ENCODE data around the gene SLC6A20. TPM values are rescaled to one million over a fixed set of nuclear protein-coding genes. Genes with fewer than 3 reads are reported as not detected.

The SLC6A20 gene
- total and polyA plus RNA-seq, 4 experiments from 2014 or later = 0.41 TPM; not detected in 3

GRCh38 chr3:45705839-45706808 lies 90.2 kb downstream of the SLC6A20 start:
- Mint-ChIP-seq H3K36me3 (peaks cover 49 to 68% of the 10 kb centered on the region in 2 donors), H3K27ac (peak overlapping the region in 6 of 7 donors; percentile 40 to 82 (median 71)), H3K27me3 (no peaks in the 10 kb centered on the region), H3K4me1 (peaks cover 21 to 50% (median 42%) of the 10 kb centered on the region in 4 donors), H3K9me3 (no peaks in the 10 kb centered on the region), H3K4me3 (no peak overlapping the region)
- ChIA-PET POLR2A (ENCODE audit: partially characterized antibody) (interaction anchor here (0.7 to 3.9 kb wide), 3 partner anchors 12 to 570 kb away, joined by 3 to 11 read pairs (median 4); partner anchors contain the start of gene SACM1L), CTCF (ENCODE audit: partially characterized antibody) (interaction anchor here (0.5 to 3.9 kb wide), 5 partner anchors 9 to 50 kb away, joined by 3 to 19 read pairs (median 3); no protein-coding TSS in a partner anchor)
- peaks cover 55% of the 10 kb centered on the region for H3K36me3 ChIP-seq (ENCODE audit: insufficient read depth, low read length)
- peaks cover 31% of the 10 kb centered on the region for H3K4me1 ChIP-seq (ENCODE audit: insufficient read depth, low read length)
- DNase-seq = no peak
- no peak overlapping the region for H3K4me3 ChIP-seq (ENCODE audit: low read length in 2 of 2)
- H3K27ac ChIP-seq (ENCODE audit: low read depth, low read length) = no peak overlapping the region
- no peaks in the 10 kb centered on the region for H3K9me3 ChIP-seq (ENCODE audit: control insufficient read depth in 1 of 2, low read length in 2 of 2)
- H3K27me3 ChIP-seq (ENCODE audit: insufficient read depth, low read length) = no peaks in the 10 kb centered on the region
- intact Hi-C loops (cut with micrococcal nuclease) = no loop called here

Other genes with a start within 250 kb of the SLC6A20 start
- gene LIMD1, start 201.8 kb downstream of the SLC6A20 start, total RNA-seq = 10 to 100 TPM; 29.1 to 34.0 TPM
- 1 to 10 TPM; 2.6 to 7.5 TPM for gene LIMD1, start 201.8 kb downstream of the SLC6A20 start, polyA plus RNA-seq
- 100 to 1,000 TPM in 1 of 2 experiments, 10 to 100 TPM in 1; 95.7 to 104 TPM for gene SACM1L, start 107.1 kb downstream of the SLC6A20 start, total RNA-seq
- 10 to 100 TPM; 27.6 to 39.1 TPM for gene SACM1L, start 107.1 kb downstream of the SLC6A20 start, polyA plus RNA-seq
- gene LZTFL1, start 45.6 kb upstream of the SLC6A20 start, total RNA-seq = 10 to 100 TPM in 1 of 2 experiments, 1 to 10 TPM in 1; 7.1 to 10.0 TPM
- 10 to 100 TPM in 1 of 2 donors, 1 to 10 TPM in 1; 6.9 to 11.7 TPM for gene LZTFL1, start 45.6 kb upstream of the SLC6A20 start, polyA plus RNA-seq
- gene CCR9, start 90.0 kb upstream of the SLC6A20 start, total RNA-seq = 1 to 10 TPM; 4.0 to 4.5 TPM
- 1 to 10 TPM; 3.9 to 4.4 TPM for gene CCR9, start 90.0 kb upstream of the SLC6A20 start, polyA plus RNA-seq
- gene CXCR6, start 146.9 kb upstream of the SLC6A20 start, total RNA-seq = 1 to 10 TPM; 8.6 to 9.6 TPM
- 10 to 100 TPM in 1 of 2 donors, 1 to 10 TPM in 1; 6.1 to 13.6 TPM for gene CXCR6, start 146.9 kb upstream of the SLC6A20 start, polyA plus RNA-seq
- 10 to 100 TPM; 42.5 to 43.3 TPM for gene FYCO1, start 199.3 kb upstream of the SLC6A20 start, total RNA-seq
- 10 to 100 TPM in 1 of 2 donors, under 1 TPM in 1; 0.73 to 10.8 TPM for gene FYCO1, start 199.3 kb upstream of the SLC6A20 start, polyA plus RNA-seq
- not detected for gene XCR1, start 230.9 kb upstream of the SLC6A20 start, total RNA-seq
- not detected for gene XCR1, start 230.9 kb upstream of the SLC6A20 start, polyA plus RNA-seq